Measurements from ENCODE around the gene MOGAT3.
"Not testable (repeated sequence)": the region's sequence is repeated elsewhere in the genome, so short reads cannot be mapped to it uniquely, and the experiment has no call there.

Gene MOGAT3

GRCh38 chr7:101203740-101204738 is 3.2 kb upstream of the MOGAT3 start:
- DNase-seq (ENCODE audit: low spot score), result not testable (repeated sequence)

- no peak for DNase-seq (ENCODE audit: low spot score)
These were observed 1.7 kb upstream of the MOGAT3 start for GRCh38 chr7:101202603-101202918.

GRCh38 chr7:101201695-101202602 is 1.1 kb upstream of the MOGAT3 start:
- no peak for DNase-seq (ENCODE audit: low spot score)

- no peak for DNase-seq (ENCODE audit: low spot score)
These were observed 353 bp downstream of the MOGAT3 start for GRCh38 chr7:101200504-101200861.

GRCh38 chr7:101199522-101199921 is 1.3 kb downstream of the MOGAT3 start:
- not testable (repeated sequence) for DNase-seq (ENCODE audit: low spot score)

- no peak for DNase-seq (ENCODE audit: low spot score)
These were observed 2.4 kb downstream of the MOGAT3 start for GRCh38 chr7:101198476-101198875.

GRCh38 chr7:101197991-101198390 is 2.8 kb downstream of the MOGAT3 start:
- DNase-seq (ENCODE audit: low spot score), result no peak

GRCh38 chr7:101195884-101196283 is 5.0 kb downstream of the MOGAT3 start:
- DNase-seq (ENCODE audit: low spot score), result no peak

GRCh38 chr7:101189109-101189508 is 11.7 kb downstream of the MOGAT3 start:
- DNase-seq (ENCODE audit: low spot score), result no peak

- DNase-seq (ENCODE audit: low spot score), result no peak
These were observed 13.9 kb downstream of the MOGAT3 start for GRCh38 chr7:101186844-101187428.

- DNase-seq (ENCODE audit: low spot score), result no peak
These were observed 14.6 kb downstream of the MOGAT3 start for GRCh38 chr7:101186194-101186593.

- DNase-seq (ENCODE audit: low spot score), result no peak
These were observed 15.5 kb downstream of the MOGAT3 start for GRCh38 chr7:101185258-101185839.

GRCh38 chr7:101180130-101180755 is 20.6 kb downstream of the MOGAT3 start, which contains the start of gene NAT16:
NAT16 (minus strand) TSS chr7:101180293; CDS start chr7:101174807, 5,486 bp downstream.
- DNase-seq (ENCODE audit: low spot score), result no peak

- DNase-seq (ENCODE audit: low spot score), result no peak
These were observed 21.1 kb downstream of the MOGAT3 start for GRCh38 chr7:101179713-101180112.

GRCh38 chr7:101179117-101179516 is 21.7 kb downstream of the MOGAT3 start:
- DNase-seq (ENCODE audit: low spot score), result no peak

GRCh38 chr7:101177644-101178043 is 23.2 kb downstream of the MOGAT3 start:
- no peak for DNase-seq (ENCODE audit: low spot score)

GRCh38 chr7:101175664-101176063 is 25.2 kb downstream of the MOGAT3 start:
- no peak for DNase-seq (ENCODE audit: low spot score)

GRCh38 chr7:101174322-101174854 is 26.4 kb downstream of the MOGAT3 start:
- no peak for DNase-seq (ENCODE audit: low spot score)

- no peak for DNase-seq (ENCODE audit: low spot score)
These were observed 27.0 kb downstream of the MOGAT3 start for GRCh38 chr7:101173752-101174244.

- DNase-seq (ENCODE audit: low spot score), result no peak
These were observed 27.7 kb downstream of the MOGAT3 start for GRCh38 chr7:101172854-101173751.
